Measurements from ENCODE around the gene TCP11L2. TPM values are rescaled to one million over a fixed set of nuclear protein-coding genes. Genes with fewer than 3 reads are reported as not detected.

The TCP11L2 gene
- total RNA-seq, 1 donor: 42.4 TPM

DNA sequence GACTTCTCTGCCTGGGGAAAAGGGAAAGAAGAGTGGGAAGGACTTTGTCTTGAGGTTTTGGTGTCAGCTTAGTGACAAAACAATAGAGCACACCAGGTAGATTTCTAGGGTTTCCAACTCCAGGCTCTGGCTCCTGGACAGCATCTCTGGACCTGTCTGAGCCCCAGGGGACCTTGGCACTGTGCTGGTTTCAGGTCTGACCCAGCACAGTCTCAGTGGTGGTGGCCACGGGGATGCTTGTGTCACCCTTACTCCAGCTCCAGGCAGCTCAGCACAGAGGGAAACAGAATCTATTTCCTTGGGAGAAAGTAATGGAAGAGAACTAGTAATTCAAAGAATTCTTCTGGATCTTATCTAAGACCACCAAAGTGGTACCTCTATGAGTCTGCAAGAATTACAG, 43.6 kb upstream of the TCP11L2 start:
- no peak overlapping the region for H3K4me3 ChIP-seq (ENCODE audit: low read depth, low read length)
- no peak for DNase-seq (ENCODE audit: low read depth)
- TF ChIP-seq, protein P1, sequence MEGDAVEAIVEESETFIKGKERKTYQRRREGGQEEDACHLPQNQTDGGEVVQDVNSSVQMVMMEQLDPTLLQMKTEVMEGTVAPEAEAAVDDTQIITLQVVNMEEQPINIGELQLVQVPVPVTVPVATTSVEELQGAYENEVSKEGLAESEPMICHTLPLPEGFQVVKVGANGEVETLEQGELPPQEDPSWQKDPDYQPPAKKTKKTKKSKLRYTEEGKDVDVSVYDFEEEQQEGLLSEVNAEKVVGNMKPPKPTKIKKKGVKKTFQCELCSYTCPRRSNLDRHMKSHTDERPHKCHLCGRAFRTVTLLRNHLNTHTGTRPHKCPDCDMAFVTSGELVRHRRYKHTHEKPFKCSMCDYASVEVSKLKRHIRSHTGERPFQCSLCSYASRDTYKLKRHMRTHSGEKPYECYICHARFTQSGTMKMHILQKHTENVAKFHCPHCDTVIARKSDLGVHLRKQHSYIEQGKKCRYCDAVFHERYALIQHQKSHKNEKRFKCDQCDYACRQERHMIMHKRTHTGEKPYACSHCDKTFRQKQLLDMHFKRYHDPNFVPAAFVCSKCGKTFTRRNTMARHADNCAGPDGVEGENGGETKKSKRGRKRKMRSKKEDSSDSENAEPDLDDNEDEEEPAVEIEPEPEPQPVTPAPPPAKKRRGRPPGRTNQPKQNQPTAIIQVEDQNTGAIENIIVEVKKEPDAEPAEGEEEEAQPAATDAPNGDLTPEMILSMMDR (IDR thresholded peaks at IDR 0.05; ENCODE audit: insufficient read depth, low read length): no peak

DNA sequence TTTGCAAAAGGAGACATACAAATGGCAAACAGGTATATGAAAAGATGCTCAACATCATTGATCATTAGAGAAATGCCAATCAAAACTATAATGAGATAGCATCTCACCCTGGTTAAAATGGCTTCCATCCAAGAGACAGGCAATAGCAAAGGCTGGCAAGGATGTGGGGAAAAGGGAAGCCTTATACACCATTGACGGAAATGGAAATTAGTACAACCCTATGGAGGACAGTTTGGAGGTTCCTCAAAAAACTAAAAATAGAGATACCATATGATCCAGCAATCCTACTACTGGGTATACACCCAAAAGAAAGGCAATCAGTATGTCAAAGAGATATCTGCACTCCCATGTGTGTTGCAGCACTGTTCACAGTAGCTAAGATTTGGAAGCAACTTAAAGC, 37.4 kb upstream of the TCP11L2 start:
- H3K4me3 ChIP-seq (ENCODE audit: low read depth, low read length): no peak overlapping the region
- no peak for DNase-seq (ENCODE audit: low read depth)
- TF ChIP-seq, protein P1 (IDR thresholded peaks at IDR 0.05; ENCODE audit: insufficient read depth, low read length): no peak

DNA sequence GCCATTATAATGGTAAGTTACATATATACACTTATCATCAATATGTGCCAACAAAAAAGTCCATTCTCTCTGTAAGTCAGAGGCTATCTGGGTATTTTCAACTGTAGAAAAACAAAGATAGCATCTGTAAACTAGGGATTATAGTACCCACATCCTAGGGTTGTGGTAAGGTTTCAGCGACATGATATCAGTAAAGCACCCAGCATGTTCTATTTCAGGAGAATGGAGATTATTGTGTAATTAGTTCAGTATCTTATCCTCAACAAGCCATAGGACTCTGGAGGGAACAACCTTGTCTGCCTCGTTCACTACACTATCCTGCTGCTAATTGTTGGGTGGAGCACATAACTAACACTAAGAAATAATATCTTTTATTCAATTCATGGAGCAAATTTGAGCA, 35.0 kb upstream of the TCP11L2 start:
- DNase-seq (ENCODE audit: low read depth): no peak
- H3K4me3 ChIP-seq (ENCODE audit: low read depth, low read length): no peak overlapping the region
- TF ChIP-seq, protein P1 (IDR thresholded peaks at IDR 0.05; ENCODE audit: insufficient read depth, low read length): no peak

DNA sequence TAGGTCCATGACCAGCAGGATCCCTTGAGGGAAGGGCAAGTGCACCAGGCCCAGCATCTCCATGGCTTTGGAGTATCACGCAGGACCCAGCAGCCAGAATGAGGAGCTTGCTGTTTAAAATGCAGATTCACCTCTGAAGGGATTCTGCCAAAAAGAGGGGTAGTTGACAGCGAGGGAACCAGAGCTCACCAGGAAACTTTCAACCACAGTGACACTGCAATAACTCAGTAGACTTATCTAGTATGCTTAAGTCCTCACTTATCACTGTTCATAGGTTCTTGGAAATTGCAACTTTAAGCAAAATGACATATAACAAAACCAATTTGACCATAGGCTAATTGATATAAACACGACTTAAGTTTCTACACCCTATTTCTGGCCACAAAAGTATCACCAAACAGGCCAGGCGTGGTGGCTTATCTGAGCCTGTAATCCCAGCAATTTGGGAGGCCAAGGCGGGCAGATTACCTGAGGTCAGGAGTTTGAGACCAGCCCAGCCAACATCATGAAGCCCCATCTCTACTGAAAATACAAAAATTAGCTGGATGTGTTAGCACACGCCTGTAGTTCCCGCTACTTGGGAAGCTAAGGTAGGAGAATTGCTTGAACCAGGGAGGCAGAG, 33.3 kb upstream of the TCP11L2 start:
- no peak for DNase-seq (ENCODE audit: low read depth)
- TF ChIP-seq, protein P1 (IDR thresholded peaks at IDR 0.05; ENCODE audit: insufficient read depth, low read length): no peak
- H3K4me3 ChIP-seq (ENCODE audit: low read depth, low read length): no peak overlapping the region

DNA sequence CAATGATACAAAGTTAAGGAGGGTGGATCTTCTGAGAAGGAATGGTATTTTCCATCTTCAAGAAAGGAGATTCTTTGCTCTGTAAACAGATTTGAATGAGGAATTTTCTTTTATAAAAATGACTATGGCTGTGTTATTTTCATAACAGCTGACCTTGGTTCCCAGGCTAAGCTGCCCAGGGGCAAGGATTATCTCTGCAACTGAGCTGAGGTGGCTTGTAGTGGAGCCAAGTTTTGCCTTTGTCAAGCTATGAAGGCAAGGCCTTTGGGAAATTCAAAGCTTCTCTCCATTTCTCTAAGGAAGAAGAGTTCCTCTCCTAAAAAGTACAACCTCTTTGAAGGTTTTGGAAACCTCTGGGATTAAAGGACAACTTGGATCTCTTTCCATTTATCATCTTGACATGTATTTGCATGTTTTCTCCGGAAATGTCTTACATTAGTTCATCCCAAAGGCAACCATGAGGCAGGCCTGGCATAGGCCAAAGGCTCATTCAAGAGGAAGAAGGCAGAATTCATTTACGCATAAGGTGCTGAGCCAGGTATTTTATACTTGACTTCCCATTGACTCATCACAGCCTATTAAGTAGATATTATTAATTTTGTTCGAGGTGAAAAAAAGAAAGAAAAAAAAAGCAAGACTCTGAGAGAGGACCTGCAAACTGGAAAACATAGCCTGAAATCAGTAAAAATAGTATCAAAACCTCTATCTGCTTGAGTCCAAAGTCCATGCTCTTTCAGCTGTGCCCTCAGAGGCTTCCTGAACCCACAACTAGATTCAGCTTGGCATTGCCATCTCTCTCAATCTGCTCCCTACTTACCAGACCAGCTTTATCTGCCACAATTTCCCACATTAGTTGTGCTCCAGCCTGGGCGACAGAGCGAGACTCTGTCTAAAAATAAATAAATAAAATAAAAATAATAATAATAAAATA, 30.7 kb upstream of the TCP11L2 start:
- no peak overlapping the region for H3K4me3 ChIP-seq (ENCODE audit: low read depth, low read length)
- TF ChIP-seq, protein P1 (IDR thresholded peaks at IDR 0.05; ENCODE audit: insufficient read depth, low read length): no peak
- no peak for DNase-seq (ENCODE audit: low read depth)

DNA sequence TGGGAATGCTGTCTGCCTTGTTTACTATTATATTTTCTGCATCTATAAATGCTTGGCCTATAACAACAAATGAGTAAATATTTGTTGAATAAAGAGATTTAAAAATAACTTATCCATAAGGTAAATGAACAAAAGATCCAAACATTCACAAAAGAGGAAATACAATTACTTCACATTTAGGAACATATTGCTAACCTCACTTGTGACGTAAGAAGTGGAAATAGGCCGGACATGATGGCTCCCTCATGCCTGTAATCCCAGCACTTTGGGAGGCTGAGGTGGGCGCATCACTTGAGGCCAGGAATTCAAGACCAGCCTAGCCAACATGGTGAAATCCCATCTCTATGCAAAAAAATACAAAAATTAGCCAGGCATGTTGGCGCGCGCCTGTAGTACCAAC, 29.0 kb upstream of the TCP11L2 start:
- TF ChIP-seq, protein P1 (IDR thresholded peaks at IDR 0.05; ENCODE audit: insufficient read depth, low read length): no peak
- no peak overlapping the region for H3K4me3 ChIP-seq (ENCODE audit: low read depth, low read length)
- no peak for DNase-seq (ENCODE audit: low read depth)

Measured in fibroblast of the aortic adventitia (primary cell).